ENCODE measurements around the gene RHAG. TPM values are rescaled to one million over a fixed set of nuclear protein-coding genes. Genes with fewer than 3 reads are reported as not detected.

RHAG gene
- total RNA-seq, 1 experiment from 2014 or later = 0.57 TPM

DNA sequence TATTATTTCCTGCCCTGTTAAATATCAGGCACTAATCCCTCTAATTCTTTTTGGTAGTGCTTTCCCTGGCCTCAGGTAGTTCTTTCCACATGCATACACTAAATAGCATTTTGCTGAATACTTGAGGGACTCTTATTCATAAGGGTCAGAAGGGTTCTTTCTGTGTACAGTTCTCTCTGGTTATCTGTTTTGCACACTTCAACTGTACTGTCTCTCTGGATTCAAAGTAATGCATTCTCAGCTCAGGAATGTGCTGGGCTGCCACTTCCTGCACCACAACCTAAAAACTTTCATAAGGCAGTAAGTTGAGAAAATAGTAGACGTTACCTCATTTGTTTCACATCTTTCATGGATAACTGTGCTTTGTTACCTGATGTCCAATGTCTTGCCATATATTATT lies 54.1 kb downstream of the RHAG start:
- POLR2A ChIA-PET = no interaction called here

More for the DNA sequence above, 54.1 kb downstream of the RHAG start:
- intact Hi-C loops (cut with micrococcal nuclease) = no loop called here
- DNase-seq (ENCODE audit: low read depth, low spot score) (no peak), ATAC-seq (no peak)
- no TSS peak for BruUV-seq (replicated peaks)
- H3K9ac ChIP-seq (ENCODE audit: low read length) = no peak overlapping the region
- no peak overlapping the region for H3K4me2 ChIP-seq (ENCODE audit: low read length)
- no peak overlapping the region for H3K4me3 ChIP-seq (replicated peaks in 1 of 2; ENCODE audit: low read depth in 1 of 2, low read length in 2 of 2)
- no peaks in the 10 kb centered on the region for H3K9me2 ChIP-seq (ENCODE audit: insufficient read depth)
- H4K20me1 ChIP-seq (ENCODE audit: insufficient read depth) = no peaks in the 10 kb centered on the region
- no peak overlapping the region for H2AFZ ChIP-seq (ENCODE audit: low read depth, low read length, poor library complexity, severe bottlenecking)
- TF ChIP-seq, protein P1, sequence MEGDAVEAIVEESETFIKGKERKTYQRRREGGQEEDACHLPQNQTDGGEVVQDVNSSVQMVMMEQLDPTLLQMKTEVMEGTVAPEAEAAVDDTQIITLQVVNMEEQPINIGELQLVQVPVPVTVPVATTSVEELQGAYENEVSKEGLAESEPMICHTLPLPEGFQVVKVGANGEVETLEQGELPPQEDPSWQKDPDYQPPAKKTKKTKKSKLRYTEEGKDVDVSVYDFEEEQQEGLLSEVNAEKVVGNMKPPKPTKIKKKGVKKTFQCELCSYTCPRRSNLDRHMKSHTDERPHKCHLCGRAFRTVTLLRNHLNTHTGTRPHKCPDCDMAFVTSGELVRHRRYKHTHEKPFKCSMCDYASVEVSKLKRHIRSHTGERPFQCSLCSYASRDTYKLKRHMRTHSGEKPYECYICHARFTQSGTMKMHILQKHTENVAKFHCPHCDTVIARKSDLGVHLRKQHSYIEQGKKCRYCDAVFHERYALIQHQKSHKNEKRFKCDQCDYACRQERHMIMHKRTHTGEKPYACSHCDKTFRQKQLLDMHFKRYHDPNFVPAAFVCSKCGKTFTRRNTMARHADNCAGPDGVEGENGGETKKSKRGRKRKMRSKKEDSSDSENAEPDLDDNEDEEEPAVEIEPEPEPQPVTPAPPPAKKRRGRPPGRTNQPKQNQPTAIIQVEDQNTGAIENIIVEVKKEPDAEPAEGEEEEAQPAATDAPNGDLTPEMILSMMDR (IDR thresholded peaks at IDR 0.05 in 2 of 3, conservative IDR thresholded peaks at IDR 0.05 in 1 of 3; ENCODE audit: borderline replicate concordance in 1 of 3, insufficient read depth in 1 of 3, low read depth in 2 of 3, low read length in 2 of 3) = no peak
- no peak for TF ChIP-seq ELF1 (IDR thresholded peaks at IDR 0.05; ENCODE audit: borderline replicate concordance, low read depth)
- TF ChIP-seq EGR1 (IDR thresholded peaks at IDR 0.05; ENCODE audit: low read depth) = no peak
- TF ChIP-seq, protein P2, sequence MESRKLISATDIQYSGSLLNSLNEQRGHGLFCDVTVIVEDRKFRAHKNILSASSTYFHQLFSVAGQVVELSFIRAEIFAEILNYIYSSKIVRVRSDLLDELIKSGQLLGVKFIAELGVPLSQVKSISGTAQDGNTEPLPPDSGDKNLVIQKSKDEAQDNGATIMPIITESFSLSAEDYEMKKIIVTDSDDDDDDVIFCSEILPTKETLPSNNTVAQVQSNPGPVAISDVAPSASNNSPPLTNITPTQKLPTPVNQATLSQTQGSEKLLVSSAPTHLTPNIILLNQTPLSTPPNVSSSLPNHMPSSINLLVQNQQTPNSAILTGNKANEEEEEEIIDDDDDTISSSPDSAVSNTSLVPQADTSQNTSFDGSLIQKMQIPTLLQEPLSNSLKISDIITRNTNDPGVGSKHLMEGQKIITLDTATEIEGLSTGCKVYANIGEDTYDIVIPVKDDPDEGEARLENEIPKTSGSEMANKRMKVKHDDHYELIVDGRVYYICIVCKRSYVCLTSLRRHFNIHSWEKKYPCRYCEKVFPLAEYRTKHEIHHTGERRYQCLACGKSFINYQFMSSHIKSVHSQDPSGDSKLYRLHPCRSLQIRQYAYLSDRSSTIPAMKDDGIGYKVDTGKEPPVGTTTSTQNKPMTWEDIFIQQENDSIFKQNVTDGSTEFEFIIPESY (IDR thresholded peaks at IDR 0.05; ENCODE audit: extremely low read depth, insufficient replicate concordance, low read length) = no peak
- no peak for TF ChIP-seq POLR2AphosphoS5 (IDR thresholded peaks at IDR 0.05; ENCODE audit: low read depth, low read length)
- TF ChIP-seq FOSL1 (IDR thresholded peaks at IDR 0.05; ENCODE audit: low read depth) = no peak
- TF ChIP-seq CBX3 (IDR thresholded peaks at IDR 0.05; ENCODE audit: low read depth) = no peak
- no peak for TF ChIP-seq EZH2 (IDR thresholded peaks at IDR 0.05)
- no peak for TF ChIP-seq CEBPB (IDR thresholded peaks at IDR 0.05; ENCODE audit: low read depth)
- TF ChIP-seq, protein P3, sequence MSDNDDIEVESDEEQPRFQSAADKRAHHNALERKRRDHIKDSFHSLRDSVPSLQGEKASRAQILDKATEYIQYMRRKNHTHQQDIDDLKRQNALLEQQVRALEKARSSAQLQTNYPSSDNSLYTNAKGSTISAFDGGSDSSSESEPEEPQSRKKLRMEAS (IDR thresholded peaks at IDR 0.05) = no peak
- no peak for TF ChIP-seq YY1 (IDR thresholded peaks at IDR 0.05; ENCODE audit: extremely low read depth, insufficient replicate concordance, low read depth, low read length)
- TF ChIP-seq, protein P4, sequence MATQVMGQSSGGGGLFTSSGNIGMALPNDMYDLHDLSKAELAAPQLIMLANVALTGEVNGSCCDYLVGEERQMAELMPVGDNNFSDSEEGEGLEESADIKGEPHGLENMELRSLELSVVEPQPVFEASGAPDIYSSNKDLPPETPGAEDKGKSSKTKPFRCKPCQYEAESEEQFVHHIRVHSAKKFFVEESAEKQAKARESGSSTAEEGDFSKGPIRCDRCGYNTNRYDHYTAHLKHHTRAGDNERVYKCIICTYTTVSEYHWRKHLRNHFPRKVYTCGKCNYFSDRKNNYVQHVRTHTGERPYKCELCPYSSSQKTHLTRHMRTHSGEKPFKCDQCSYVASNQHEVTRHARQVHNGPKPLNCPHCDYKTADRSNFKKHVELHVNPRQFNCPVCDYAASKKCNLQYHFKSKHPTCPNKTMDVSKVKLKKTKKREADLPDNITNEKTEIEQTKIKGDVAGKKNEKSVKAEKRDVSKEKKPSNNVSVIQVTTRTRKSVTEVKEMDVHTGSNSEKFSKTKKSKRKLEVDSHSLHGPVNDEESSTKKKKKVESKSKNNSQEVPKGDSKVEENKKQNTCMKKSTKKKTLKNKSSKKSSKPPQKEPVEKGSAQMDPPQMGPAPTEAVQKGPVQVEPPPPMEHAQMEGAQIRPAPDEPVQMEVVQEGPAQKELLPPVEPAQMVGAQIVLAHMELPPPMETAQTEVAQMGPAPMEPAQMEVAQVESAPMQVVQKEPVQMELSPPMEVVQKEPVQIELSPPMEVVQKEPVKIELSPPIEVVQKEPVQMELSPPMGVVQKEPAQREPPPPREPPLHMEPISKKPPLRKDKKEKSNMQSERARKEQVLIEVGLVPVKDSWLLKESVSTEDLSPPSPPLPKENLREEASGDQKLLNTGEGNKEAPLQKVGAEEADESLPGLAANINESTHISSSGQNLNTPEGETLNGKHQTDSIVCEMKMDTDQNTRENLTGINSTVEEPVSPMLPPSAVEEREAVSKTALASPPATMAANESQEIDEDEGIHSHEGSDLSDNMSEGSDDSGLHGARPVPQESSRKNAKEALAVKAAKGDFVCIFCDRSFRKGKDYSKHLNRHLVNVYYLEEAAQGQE (IDR thresholded peaks at IDR 0.05; ENCODE audit: low read depth) = no peak
- TF ChIP-seq ZNF274 (IDR thresholded peaks at IDR 0.05; ENCODE audit: low read depth, low read length) = no peak
- no peak for TF ChIP-seq ZFX (IDR thresholded peaks at IDR 0.05)
- TF ChIP-seq EZH2phosphoT487 (IDR thresholded peaks at IDR 0.05; ENCODE audit: borderline replicate concordance) = no peak
- no peak for TF ChIP-seq SRF (IDR thresholded peaks at IDR 0.05; ENCODE audit: low read depth)
- no peak for TF ChIP-seq JUND (IDR thresholded peaks at IDR 0.05)
- ChIA-PET RAD21 (ENCODE audit: low non-redundant PET in 1 of 2, low total read pairs in 2 of 2, uncharacterized antibody in 2 of 2, unreplicated experiment in 2 of 2) (no interaction called here), CTCF (no interaction called here)
- H3K27ac ChIP-seq (ENCODE audit: low read depth, low read length) = no peak overlapping the region
- no peaks in the 10 kb centered on the region for H3K9me3 ChIP-seq (ENCODE audit: control insufficient read depth in 1 of 2, insufficient read depth in 1 of 2, low read depth in 1 of 2, low read length in 2 of 2)
- no peaks in the 10 kb centered on the region for H3K36me3 ChIP-seq (ENCODE audit: control insufficient read depth in 1 of 2, insufficient read depth in 2 of 2, low read length in 2 of 2)
- no peaks in the 10 kb centered on the region for H3K79me2 ChIP-seq (ENCODE audit: insufficient read depth, low read length)
- no peaks in the 10 kb centered on the region for H3K4me1 ChIP-seq (ENCODE audit: control insufficient read depth in 1 of 2, insufficient read depth in 2 of 2, low read length in 2 of 2)
- H3K27me3 ChIP-seq (ENCODE audit: insufficient read depth, low read length) = no peaks in the 10 kb centered on the region
